Stimulated activated CD8-positive, alpha-beta memory T cell treated with anti-CD3 and anti-CD28 coated beads, Interleukin-4, amount 100 ng/mL, for 4 hours (primary cell): ENCODE data around the gene PLA2G2F.
A peak's percentile ranks its signal among the peaks of the same experiment; 100 is the strongest.

Experiments used
- DNase-seq, 2 donors: peaks; one replicate each; pipeline ENCODE4 v3.0.0-alpha.2; 2020; ENCODE audit warnings: low read depth in 2 of 2, low spot score in 1 of 2

The PLA2G2F gene

GRCh38 chr1:20168564-20169491 lies 29.7 kb downstream of the PLA2G2F start:
- DNase-seq: no peak

- no peak for DNase-seq
Measured at GRCh38 chr1:20169932-20170331, 30.8 kb downstream of the PLA2G2F start.

GRCh38 chr1:20172033-20172590 lies 33.0 kb downstream of the PLA2G2F start:
- DNase-seq: no peak

GRCh38 chr1:20174937-20175666 lies 36.0 kb downstream of the PLA2G2F start:
- DNase-seq: no peak

GRCh38 chr1:20178634-20179370 lies 39.7 kb downstream of the PLA2G2F start:
- DNase-seq: no peak

GRCh38 chr1:20179371-20180128 lies 40.4 kb downstream of the PLA2G2F start:
- no peak for DNase-seq

- no peak for DNase-seq
Measured at GRCh38 chr1:20180129-20180843, 41.2 kb downstream of the PLA2G2F start.

GRCh38 chr1:20180844-20181207 lies 41.7 kb downstream of the PLA2G2F start:
- DNase-seq: no peak

GRCh38 chr1:20182415-20182814 lies 43.3 kb downstream of the PLA2G2F start:
- DNase-seq: no peak

- DNase-seq: no peak
Measured at GRCh38 chr1:20183035-20183434, 43.9 kb downstream of the PLA2G2F start.

- no peak for DNase-seq
Measured at GRCh38 chr1:20183616-20184271, 44.6 kb downstream of the PLA2G2F start.

- no peak for DNase-seq
Measured at GRCh38 chr1:20184481-20184900, 45.4 kb downstream of the PLA2G2F start.

- peak; percentile 21 to 30 for DNase-seq
Measured at GRCh38 chr1:20184997-20185833, 46.1 kb downstream of the PLA2G2F start.

GRCh38 chr1:20185834-20186782 lies 47.0 kb downstream of the PLA2G2F start, which contains the start of the genes PLA2G2C and UBXN10:
Gene PLA2G2C, minus strand, starts transcription at chr1:20186518. Its CDS starts 9,155 bp downstream, at chr1:20177363.
Gene UBXN10, plus strand, starts transcription at chr1:20186096. Its CDS starts 4,466 bp downstream, at chr1:20190562.
- no peak for DNase-seq

- DNase-seq: no peak
Measured at GRCh38 chr1:20187103-20187812, 48.1 kb downstream of the PLA2G2F start.

- no peak for DNase-seq
Measured at GRCh38 chr1:20187813-20188454, 48.8 kb downstream of the PLA2G2F start.
